Measurements from ENCODE around the gene MAPRE2. TPM values are rescaled to one million over a fixed set of nuclear protein-coding genes. Genes with fewer than 3 reads are reported as not detected.
"Not testable (repeated sequence)": the region's sequence is repeated elsewhere in the genome, so short reads cannot be mapped to it uniquely, and the experiment has no call there.

MAPRE2 gene
- total RNA-seq, 1 donor from 2014 or later, result 23.4 TPM

DNA sequence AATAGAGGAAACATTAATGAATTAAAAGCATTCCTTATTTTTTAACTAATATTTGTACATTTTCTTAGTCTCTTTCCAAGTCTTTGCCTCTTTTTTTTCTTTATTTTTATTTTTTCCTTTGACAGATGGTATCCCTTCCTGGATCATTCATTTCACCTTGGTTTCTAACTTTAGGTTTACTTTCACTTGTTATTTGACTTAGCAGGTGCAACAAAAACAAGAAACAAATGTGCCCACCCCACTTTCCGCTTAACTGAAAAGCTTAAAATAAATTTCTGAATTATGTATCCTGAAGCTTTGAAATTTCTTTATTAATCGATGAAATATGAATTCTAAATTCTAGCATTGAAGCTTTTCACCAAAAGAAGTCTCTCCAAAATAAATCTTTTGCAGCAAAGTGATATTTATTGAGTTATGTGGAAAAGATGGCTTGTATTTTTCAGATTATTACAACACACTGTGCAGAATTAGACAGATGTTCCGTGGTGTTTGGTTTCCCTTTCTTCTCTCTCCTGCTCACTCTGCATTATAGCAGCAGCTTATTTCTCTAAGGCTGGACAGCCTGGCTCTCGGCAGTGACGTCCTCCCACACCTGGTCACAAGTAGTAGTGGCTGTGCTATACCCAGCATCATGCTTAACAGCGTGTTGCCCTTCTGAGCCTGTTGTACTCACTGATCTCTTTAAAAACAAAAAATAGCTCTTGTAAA lies 100.5 kb downstream of the MAPRE2 start:
- Mint-ChIP-seq H3K27me3 (ENCODE audit: low read depth) (no peaks in the 10 kb centered on the region), H3K4me3 (ENCODE audit: unreplicated experiment) (no peak overlapping the region), H3K36me3 (ENCODE audit: low read depth) (peaks cover 9% of the 10 kb centered on the region), H3K4me1 (ENCODE audit: low read depth) (no peaks in the 10 kb centered on the region), H3K9me3 (ENCODE audit: low read depth) (no peaks in the 10 kb centered on the region), H3K27ac (ENCODE audit: unreplicated experiment) (no peak overlapping the region)
- TF ChIP-seq, protein P1, sequence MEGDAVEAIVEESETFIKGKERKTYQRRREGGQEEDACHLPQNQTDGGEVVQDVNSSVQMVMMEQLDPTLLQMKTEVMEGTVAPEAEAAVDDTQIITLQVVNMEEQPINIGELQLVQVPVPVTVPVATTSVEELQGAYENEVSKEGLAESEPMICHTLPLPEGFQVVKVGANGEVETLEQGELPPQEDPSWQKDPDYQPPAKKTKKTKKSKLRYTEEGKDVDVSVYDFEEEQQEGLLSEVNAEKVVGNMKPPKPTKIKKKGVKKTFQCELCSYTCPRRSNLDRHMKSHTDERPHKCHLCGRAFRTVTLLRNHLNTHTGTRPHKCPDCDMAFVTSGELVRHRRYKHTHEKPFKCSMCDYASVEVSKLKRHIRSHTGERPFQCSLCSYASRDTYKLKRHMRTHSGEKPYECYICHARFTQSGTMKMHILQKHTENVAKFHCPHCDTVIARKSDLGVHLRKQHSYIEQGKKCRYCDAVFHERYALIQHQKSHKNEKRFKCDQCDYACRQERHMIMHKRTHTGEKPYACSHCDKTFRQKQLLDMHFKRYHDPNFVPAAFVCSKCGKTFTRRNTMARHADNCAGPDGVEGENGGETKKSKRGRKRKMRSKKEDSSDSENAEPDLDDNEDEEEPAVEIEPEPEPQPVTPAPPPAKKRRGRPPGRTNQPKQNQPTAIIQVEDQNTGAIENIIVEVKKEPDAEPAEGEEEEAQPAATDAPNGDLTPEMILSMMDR (IDR thresholded peaks at IDR 0.05), result no peak
- no peak for DNase-seq (ENCODE audit: low spot score)

DNA sequence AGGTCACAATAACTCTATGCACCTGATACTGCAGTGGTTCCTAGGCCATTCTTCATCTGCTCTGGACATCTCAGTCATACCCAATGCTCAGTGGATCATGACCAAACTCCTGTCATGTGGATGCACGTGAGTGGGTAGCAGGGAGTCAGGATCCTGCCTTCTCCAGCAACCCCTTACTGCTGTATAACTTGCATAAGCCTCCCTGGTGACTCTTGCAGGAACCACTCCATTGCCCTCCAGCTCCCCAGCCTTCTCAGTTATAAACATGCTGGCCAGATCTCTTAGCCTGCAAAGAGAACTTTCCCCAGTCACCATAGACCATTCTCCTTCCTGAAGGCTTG lies 101.0 kb downstream of the MAPRE2 start:
- Mint-ChIP-seq H3K9me3 (ENCODE audit: low read depth) (no peaks in the 10 kb centered on the region), H3K4me1 (ENCODE audit: low read depth) (no peaks in the 10 kb centered on the region), H3K36me3 (ENCODE audit: low read depth) (peaks cover 9% of the 10 kb centered on the region), H3K27ac (ENCODE audit: unreplicated experiment) (no peak overlapping the region), H3K4me3 (ENCODE audit: unreplicated experiment) (no peak overlapping the region), H3K27me3 (ENCODE audit: low read depth) (no peaks in the 10 kb centered on the region)
- no peak for DNase-seq (ENCODE audit: low spot score)
- TF ChIP-seq, protein P1 (IDR thresholded peaks at IDR 0.05), result no peak

DNA sequence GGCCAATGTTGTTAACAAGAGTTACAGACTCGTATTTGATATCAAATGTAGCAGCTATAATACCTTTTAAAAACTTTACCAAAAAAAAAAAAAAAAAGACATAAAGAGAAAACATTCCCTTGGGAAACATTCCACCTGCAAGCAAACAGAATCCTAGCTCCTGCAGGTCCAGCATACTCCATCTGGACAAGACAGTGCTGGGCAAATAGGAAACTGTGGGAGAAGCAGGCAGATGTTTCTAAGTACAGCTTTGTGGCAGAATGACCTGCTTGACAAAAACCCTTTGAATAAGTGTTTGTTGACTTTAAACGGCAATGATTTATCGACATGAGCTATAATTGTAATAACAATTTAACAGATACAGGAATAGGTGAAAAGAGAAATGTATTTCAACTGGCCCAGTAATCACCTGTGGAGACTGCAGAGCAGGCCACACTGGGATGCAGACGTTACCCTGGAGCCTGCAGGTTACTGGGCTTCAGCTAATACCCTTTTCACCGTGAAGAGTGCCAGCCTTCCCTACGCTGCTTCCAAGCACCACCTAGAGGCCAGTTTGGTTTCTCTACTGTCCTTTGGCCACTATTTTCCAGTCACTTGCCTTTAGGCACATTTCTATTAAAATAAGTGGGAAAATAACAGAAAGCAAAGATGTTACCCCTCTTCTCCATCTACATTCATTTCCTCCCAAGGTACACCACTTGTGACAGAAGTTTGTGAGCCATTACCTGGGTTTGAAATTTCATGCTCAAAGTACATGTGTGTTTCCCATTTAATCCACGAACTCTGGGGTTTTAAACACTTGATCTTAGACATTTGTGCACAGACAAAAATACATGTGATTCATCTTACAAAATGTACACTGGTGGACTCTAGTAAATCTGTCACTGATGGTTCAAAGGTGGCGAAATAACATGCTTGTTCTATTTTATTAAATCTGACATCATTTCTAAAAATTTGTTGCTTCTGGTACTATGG lies 102.7 kb downstream of the MAPRE2 start:
- Mint-ChIP-seq H3K27ac (ENCODE audit: unreplicated experiment) (no peak overlapping the region), H3K27me3 (ENCODE audit: low read depth) (no peaks in the 10 kb centered on the region), H3K4me3 (ENCODE audit: unreplicated experiment) (no peak overlapping the region), H3K4me1 (ENCODE audit: low read depth) (no peaks in the 10 kb centered on the region), H3K9me3 (ENCODE audit: low read depth) (peaks cover 13% of the 10 kb centered on the region), H3K36me3 (ENCODE audit: low read depth) (peaks cover 20% of the 10 kb centered on the region)
- no peak for DNase-seq (ENCODE audit: low spot score)
- TF ChIP-seq, protein P1 (IDR thresholded peaks at IDR 0.05), result peak; percentile 92

DNA sequence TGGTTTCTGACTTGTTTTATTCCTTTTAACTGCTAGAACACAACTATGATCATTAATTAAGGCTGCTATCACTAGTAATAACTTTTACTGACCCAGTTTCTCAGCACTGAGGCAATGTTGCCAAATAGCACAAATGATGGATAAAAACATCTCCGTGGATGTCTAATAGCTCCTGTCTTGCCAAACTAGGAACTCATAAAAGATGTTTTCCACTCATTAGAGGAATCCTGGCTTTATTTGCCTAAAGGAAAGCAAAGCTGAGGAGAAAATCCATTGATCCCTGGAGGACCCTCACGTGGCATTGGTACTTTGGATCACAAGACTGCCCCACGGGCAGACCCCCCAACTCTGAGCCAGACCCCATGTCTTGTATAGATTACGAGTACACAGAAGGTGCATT lies 103.5 kb downstream of the MAPRE2 start:
- no peak overlapping the region for H3K27ac Mint-ChIP-seq (ENCODE audit: unreplicated experiment)
- no peaks in the 10 kb centered on the region for H3K4me1 Mint-ChIP-seq (ENCODE audit: low read depth)
- DNase-seq (ENCODE audit: low spot score), result no peak
- H3K36me3 Mint-ChIP-seq (ENCODE audit: low read depth), result peaks cover 26% of the 10 kb centered on the region
- no peak overlapping the region for H3K4me3 Mint-ChIP-seq (ENCODE audit: unreplicated experiment)
- TF ChIP-seq, protein P1 (IDR thresholded peaks at IDR 0.05), result no peak
- no peaks in the 10 kb centered on the region for H3K27me3 Mint-ChIP-seq (ENCODE audit: low read depth)
- H3K9me3 Mint-ChIP-seq (ENCODE audit: low read depth), result peaks cover 20% of the 10 kb centered on the region

DNA sequence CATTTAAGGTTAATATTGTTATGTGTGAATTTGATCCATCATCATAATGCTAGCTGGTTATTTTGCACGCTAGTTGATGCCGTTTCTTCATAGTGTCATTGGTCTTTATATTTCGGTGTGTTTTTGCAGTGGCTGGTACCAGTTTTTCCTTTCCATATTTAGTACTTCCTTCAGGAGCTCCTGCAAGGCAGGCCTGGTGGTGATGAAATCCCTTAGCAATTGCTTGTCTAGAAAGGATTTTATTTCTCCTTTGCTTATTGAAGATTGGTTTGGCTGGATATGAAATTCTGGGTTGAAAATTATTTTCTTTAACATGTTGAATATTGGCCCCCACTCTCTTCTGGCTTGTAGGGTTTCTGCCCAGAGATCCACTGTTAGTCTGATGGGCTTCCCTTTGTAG lies 109.0 kb downstream of the MAPRE2 start:
- H3K27ac Mint-ChIP-seq (ENCODE audit: unreplicated experiment); H3K4me1 Mint-ChIP-seq (ENCODE audit: low read depth); H3K27me3 Mint-ChIP-seq (ENCODE audit: low read depth); DNase-seq (ENCODE audit: low spot score); H3K4me3 Mint-ChIP-seq (ENCODE audit: unreplicated experiment): not testable (repeated sequence)
- Mint-ChIP-seq H3K36me3 (ENCODE audit: low read depth) (peaks cover 19% of the 10 kb centered on the region), H3K9me3 (ENCODE audit: low read depth) (peaks cover 25% of the 10 kb centered on the region)

Data from chondrocyte (in vitro differentiated cells).